Left lung (tissue), 10 donors: ENCODE measurements around the gene EXOC3. TPM values are rescaled to one million over a fixed set of nuclear protein-coding genes. Genes with fewer than 3 reads are reported as not detected.

ENCODE experiments used
- ATAC-seq: fragments of 200-7000 bp; cut with Tn5 transposase; one replicate; pipeline ENCODE4 v1.9.1; 2020; ENCODE audit warnings: moderate library complexity
- DNase-seq, 4 donors: peaks; one replicate each; pipeline ENCODE4 v3.0.0-alpha.2; 2013 to 2020
- H3K27ac ChIP-seq, 2 donors: fragments of 200-600 bp; sonication (generic) in 1 of 2; one replicate each; pipeline versions ENCODE4 v1.5.0 to v1.8.0; 2020 to 2021
- H3K27me3 ChIP-seq, 2 donors: fragments of 200-600 bp; sonication (generic) in 1 of 2; one replicate each; pipeline versions ENCODE4 v1.5.0 to v1.8.0; 2020 to 2021
- H3K36me3 ChIP-seq, 2 donors: fragments of 200-600 bp; sonication (generic) in 1 of 2; one replicate each; pipeline versions ENCODE4 v1.5.0 to v1.8.0; 2020 to 2021
- H3K4me1 ChIP-seq, 2 donors: fragments of 200-600 bp; one replicate each; pipeline ENCODE4 v1.8.0; 2021
- H3K4me3 ChIP-seq, 2 donors: fragments of 200-600 bp; sonication (generic) in 1 of 2; one replicate each; pipeline versions ENCODE4 v1.5.0 to v1.8.0; 2020 to 2021; ENCODE audit warnings: mild to moderate bottlenecking in 1 of 2
- H3K9me3 ChIP-seq, 2 donors: fragments of 200-600 bp; sonication (generic) in 1 of 2; one replicate each; pipeline versions ENCODE4 v1.5.0 to v1.8.0; 2020 to 2021
- intact Hi-C, 2 donors: fragments of 100-400 bp; cut with DNase I; formaldehyde crosslinking; loops; one replicate each; pipeline versions ENCODE4 v1.11.2 to v1.14.2; 2022
- polyA plus RNA-seq, 6 donors: library from polyadenylated mRNA; unstranded; fragments of 120-200 nt; gene quantifications; one replicate each; pipeline ENCODE4 v1.2.1, GENCODE V29; 2013; ENCODE audit not compliant: insufficient read length in 6 of 6
- total RNA-seq, 2 donors: library from RNA; stranded (reverse); fragmentation: NEBNext Ultra II Directional; extraction: Animal tissue kit (Norgen Biotek cat#: 25700); gene quantifications; one replicate each; pipeline ENCODE4 v1.2.1, GENCODE V29; 2021
- TF ChIP-seq, protein P1 (sequence below), 2 donors: fragments of 200-600 bp; sonication (generic) in 1 of 2; IDR thresholded peaks; one replicate each; pipeline versions ENCODE4 v1.5.0 to v1.8.0; 2021; ENCODE audit warnings: antibody characterized with exemption in 2 of 2
- donor health status: DM: no; HTN: yes; CAD: no.
- donor health status: DM: no; HTN: no; CAD: no.

EXOC3 gene
- total and polyA plus RNA-seq, 8 donors: 43.8 to 62.4 (median 57.0) TPM

DNA sequence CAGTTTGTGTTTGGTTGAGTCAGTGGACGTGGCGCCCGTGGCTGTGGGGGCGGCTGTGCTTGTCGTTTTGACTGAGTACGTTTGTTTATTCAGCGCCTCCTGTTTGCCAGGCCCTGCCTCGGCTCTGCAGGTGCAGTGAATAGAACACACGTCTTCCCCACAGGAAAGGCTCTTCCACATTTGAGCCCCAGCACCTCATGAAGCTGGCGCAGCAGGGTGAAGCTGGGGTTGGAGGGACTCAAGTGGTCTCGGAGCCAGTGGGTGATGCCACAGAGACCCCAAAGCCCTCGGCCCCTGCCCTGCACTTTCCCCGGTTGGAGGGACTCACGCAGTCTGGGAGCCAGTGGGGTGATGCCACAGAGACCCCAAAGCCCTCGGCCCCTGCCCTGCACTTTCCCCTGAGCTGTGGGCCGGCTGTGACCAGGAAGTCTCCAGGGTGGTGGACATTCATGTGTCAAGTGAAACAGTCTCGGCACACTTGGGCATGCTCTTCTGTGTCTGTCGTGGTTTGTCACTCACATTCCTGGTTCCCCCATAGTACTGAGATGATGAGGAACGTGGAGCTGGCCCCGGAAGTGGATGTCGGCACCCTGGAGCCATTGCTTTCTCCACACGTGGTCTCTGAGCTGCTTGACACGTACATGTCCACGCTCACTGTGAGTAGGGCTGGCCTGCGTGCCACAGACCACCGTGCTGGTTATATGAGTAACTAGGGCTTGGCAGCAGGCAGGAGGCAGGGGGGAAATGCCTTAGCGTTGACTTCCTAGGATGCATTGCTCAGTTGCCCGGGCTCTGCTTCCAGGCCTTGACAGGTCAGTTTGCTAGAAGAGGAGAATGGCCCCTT is 13.6 kb downstream of the EXOC3 start:
- Histone ChIP-seq H3K36me3 (peaks cover 0 to 100% of the 10 kb centered on the region in 2 donors), H3K4me1 (no peaks in the 10 kb centered on the region), H3K9me3 (peaks cover 3 to 10% of the 10 kb centered on the region in 2 donors), H3K27me3 (no peaks in the 10 kb centered on the region), H3K4me3 (no peak overlapping the region), H3K27ac (no peak overlapping the region)
- TF ChIP-seq, protein P1, sequence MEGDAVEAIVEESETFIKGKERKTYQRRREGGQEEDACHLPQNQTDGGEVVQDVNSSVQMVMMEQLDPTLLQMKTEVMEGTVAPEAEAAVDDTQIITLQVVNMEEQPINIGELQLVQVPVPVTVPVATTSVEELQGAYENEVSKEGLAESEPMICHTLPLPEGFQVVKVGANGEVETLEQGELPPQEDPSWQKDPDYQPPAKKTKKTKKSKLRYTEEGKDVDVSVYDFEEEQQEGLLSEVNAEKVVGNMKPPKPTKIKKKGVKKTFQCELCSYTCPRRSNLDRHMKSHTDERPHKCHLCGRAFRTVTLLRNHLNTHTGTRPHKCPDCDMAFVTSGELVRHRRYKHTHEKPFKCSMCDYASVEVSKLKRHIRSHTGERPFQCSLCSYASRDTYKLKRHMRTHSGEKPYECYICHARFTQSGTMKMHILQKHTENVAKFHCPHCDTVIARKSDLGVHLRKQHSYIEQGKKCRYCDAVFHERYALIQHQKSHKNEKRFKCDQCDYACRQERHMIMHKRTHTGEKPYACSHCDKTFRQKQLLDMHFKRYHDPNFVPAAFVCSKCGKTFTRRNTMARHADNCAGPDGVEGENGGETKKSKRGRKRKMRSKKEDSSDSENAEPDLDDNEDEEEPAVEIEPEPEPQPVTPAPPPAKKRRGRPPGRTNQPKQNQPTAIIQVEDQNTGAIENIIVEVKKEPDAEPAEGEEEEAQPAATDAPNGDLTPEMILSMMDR (IDR thresholded peaks at IDR 0.05): no peak
- intact Hi-C loops: no loop called here
- peak in 1 of 4 donors; percentile 66 for DNase-seq
- ATAC-seq: no peak

DNA sequence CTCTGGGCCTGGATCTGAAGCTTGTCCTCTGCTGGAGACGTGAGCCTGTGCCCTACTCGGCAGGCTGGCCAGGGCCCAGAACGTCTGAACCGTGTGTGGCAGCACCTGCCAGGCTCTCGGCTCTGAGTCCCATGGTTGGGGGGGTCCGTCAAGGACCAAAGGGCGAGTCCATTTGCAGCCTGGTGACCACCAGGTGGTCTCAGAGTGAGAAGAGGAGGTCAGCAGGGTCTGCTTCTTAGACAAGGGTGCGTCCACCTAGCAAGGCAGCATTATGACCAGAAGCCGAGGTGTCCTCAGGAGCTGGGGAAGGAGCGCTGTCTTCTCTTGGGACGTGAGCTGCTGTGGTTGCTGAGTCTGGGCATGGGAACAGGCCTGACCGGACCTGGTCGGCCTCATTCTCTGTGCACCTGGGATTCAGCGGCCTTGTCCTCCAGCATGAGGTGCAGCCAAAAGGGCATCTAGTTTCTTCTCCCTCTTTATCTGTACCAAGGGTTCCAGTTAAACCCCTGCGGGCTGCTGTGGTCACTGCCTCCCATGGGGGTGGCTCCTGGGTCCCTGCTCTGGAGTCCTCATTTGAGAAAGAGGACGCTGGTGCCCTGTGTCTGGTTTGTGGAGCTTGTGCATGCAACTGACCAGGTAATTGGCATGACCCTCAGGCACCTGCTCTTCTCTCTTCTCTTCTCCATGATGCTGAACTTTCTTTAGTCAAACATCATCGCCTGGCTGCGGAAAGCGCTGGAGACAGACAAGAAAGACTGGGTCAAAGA is 14.4 kb downstream of the EXOC3 start:
- Histone ChIP-seq H3K9me3 (peaks cover 0 to 3% of the 10 kb centered on the region in 2 donors), H3K4me1 (no peaks in the 10 kb centered on the region), H3K36me3 (peaks cover 0 to 100% of the 10 kb centered on the region in 2 donors), H3K27ac (no peak overlapping the region), H3K4me3 (no peak overlapping the region), H3K27me3 (no peaks in the 10 kb centered on the region)
- ATAC-seq: no peak
- intact Hi-C loops: no loop called here
- TF ChIP-seq, protein P1 (IDR thresholded peaks at IDR 0.05): no peak
- peak in 2 of 4 donors; percentile 26 to 28 for DNase-seq

DNA sequence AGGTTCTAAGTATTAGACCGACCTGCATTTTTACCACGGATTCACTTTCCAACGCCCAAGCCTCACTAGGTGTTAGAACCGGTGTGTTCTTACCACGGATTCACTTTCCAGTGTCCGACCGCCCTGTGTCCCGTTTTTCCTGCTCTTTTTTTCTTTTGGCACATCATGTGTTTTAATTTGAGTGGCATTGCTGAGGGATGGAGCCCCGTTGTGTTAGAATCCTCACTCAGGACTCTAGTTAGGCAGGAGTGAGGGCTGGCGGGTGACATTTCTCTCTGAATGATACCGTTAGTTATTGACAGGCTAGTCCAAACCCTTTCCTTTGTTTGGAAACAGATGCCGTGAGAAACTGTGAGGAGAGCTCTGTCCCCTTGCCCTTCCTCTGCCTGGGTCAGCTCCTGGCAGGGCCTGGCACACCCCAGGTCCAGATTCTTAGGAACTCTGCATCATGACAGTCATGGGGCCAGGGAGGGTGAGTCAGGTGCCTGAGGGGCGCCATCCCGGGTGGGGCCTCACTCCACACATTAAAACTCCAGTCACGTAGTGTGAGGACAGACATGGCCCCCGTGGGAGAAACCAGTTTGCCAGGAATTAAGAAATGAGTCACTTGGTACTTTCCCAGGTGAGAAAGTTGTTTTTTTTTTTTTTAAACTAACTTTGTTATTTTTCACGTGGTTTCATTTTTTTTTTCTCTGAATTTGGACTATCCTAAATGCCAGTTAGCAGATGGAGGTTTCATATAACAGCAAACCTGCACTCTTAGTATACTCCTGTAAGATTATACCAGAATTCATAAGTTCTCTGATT is 15.8 kb downstream of the EXOC3 start:
- TF ChIP-seq, protein P1 (IDR thresholded peaks at IDR 0.05): no peak
- H3K9me3 ChIP-seq: no peaks in the 10 kb centered on the region
- peaks cover 0 to 98% of the 10 kb centered on the region in 2 donors for H3K36me3 ChIP-seq
- ATAC-seq (peak; percentile 65), DNase-seq (peak in 2 of 4 donors; percentile 33 to 51)
- no peak overlapping the region for H3K27ac ChIP-seq
- intact Hi-C loops: no loop called here
- no peaks in the 10 kb centered on the region for H3K27me3 ChIP-seq
- H3K4me3 ChIP-seq: no peak overlapping the region
- no peaks in the 10 kb centered on the region for H3K4me1 ChIP-seq

DNA sequence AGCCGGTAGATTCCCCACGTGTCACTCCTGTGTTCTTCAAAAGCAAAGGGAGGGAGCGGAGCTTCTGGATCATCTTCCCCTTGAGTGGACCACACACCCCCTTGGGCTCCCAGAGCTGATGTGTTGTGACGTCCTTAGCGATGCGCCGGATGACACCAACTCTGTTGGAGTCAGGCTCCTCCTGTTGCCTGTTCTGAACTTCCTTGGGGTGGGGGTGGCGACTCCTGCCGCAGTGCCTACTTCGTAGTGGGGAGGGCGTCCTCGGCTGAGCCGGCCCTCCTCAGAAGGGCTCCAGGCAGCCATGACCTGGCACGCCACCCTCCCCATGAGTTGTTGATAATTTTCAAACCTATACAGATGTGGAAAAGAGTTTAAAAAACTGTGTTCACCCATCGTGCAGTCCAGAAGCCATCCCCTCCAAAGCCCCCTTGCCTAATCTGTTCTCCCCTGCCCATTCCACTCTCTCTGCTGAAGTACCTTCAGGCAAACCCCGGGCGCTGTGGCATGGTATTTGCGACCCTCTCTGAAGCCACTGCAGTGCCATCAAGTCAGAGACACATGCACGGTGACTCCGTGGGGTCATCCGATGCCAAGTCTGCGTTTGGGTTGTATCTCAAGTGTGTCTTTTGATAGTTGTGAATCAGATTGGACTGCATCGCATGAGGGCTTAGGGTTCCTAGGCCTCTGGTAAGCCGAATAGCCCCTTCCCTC is 16.7 kb downstream of the EXOC3 start:
- no peak for DNase-seq
- Histone ChIP-seq H3K27ac (no peak overlapping the region), H3K36me3 (peaks cover 0 to 98% of the 10 kb centered on the region in 2 donors), H3K9me3 (no peaks in the 10 kb centered on the region), H3K27me3 (no peaks in the 10 kb centered on the region), H3K4me3 (no peak overlapping the region), H3K4me1 (no peaks in the 10 kb centered on the region)
- TF ChIP-seq, protein P1 (IDR thresholded peaks at IDR 0.05): no peak
- no peak for ATAC-seq
- intact Hi-C loops: no loop called here
